ACHN (cell line): Measurements from ENCODE around the gene NDUFB7.
"Not testable (repeated sequence)": the region's sequence is repeated elsewhere in the genome, so short reads cannot be mapped to it uniquely, and the experiment has no call there.

ENCODE experiments used
- DNase-seq: peaks from one replicate; pipeline ENCODE4 v3.0.0-alpha.2; 2015
- in situ Hi-C: cut with HindIII; loops from 2 replicates; pipeline ENCODE4 v1.10.0; 2017; ENCODE audit warnings: low sequenced_read_pairs, low pct_ligation_motif_present, low pct_unique_long_range_greater_than_20kb

The NDUFB7 gene

GRCh38 chr19:14577264-14577663 is 5.4 kb upstream of the NDUFB7 start:
- DNase-seq = no peak
- in situ Hi-C loops = no loop called here

GRCh38 chr19:14576363-14576762 is 4.5 kb upstream of the NDUFB7 start:
- DNase-seq = no peak
- in situ Hi-C loops = no loop called here

GRCh38 chr19:14575428-14575980 is 3.6 kb upstream of the NDUFB7 start:
- no peak for DNase-seq
- in situ Hi-C loops = no loop called here

GRCh38 chr19:14570864-14571527 is 870 bp downstream of the NDUFB7 start:
- no peak for DNase-seq
- in situ Hi-C loops = no loop called here

- no peak for DNase-seq
- in situ Hi-C loops = no loop called here
Measured at GRCh38 chr19:14567079-14567478, 4.8 kb downstream of the NDUFB7 start.

GRCh38 chr19:14566712-14567077 is 5.2 kb downstream of the NDUFB7 start:
- DNase-seq = no peak
- in situ Hi-C loops = no loop called here

GRCh38 chr19:14565765-14566711 is 5.8 kb downstream of the NDUFB7 start:
- in situ Hi-C loops = no loop called here
- DNase-seq = no peak

- DNase-seq = no peak
- in situ Hi-C loops = no loop called here
Measured at GRCh38 chr19:14565298-14565679, 6.6 kb downstream of the NDUFB7 start.

GRCh38 chr19:14564652-14565297 is 7.1 kb downstream of the NDUFB7 start:
- in situ Hi-C loops, DNase-seq: not testable (repeated sequence)

GRCh38 chr19:14563989-14564651 is 7.7 kb downstream of the NDUFB7 start:
- in situ Hi-C loops = no loop called here
- peak; percentile 38 for DNase-seq

- in situ Hi-C loops = no loop called here
- DNase-seq = no peak
Measured at GRCh38 chr19:14563590-14563926, 8.3 kb downstream of the NDUFB7 start.

- DNase-seq = no peak
- in situ Hi-C loops = no loop called here
Measured at GRCh38 chr19:14562660-14563589, 8.9 kb downstream of the NDUFB7 start.

- no peak for DNase-seq
- in situ Hi-C loops = no loop called here
Measured at GRCh38 chr19:14561847-14562351, 10.0 kb downstream of the NDUFB7 start.

- in situ Hi-C loops = no loop called here
Measured at GRCh38 chr19:14561249-14561648, 10.6 kb downstream of the NDUFB7 start.

GRCh38 chr19:14560776-14561108 is 11.1 kb downstream of the NDUFB7 start:
- in situ Hi-C loops = no loop called here
- no peak for DNase-seq

More at GRCh38 chr19:14561249-14561648, 10.6 kb downstream of the NDUFB7 start:
- no peak for DNase-seq

- in situ Hi-C loops = no loop called here
- DNase-seq = no peak
Measured at GRCh38 chr19:14559916-14560775, 11.7 kb downstream of the NDUFB7 start.
